GM21367 (cell line): Measurements from ENCODE around the gene TMEM140.
"Not testable (repeated sequence)": the region's sequence is repeated elsewhere in the genome, so short reads cannot be mapped to it uniquely, and the experiment has no call there.

Source experiments
- ATAC-seq: cut with Tn5 transposase; IDR thresholded peaks from one replicate; pipeline ENCODE4 v1.9.1; 2021; ENCODE audit not compliant: unreplicated experiment

The TMEM140 gene

DNA sequence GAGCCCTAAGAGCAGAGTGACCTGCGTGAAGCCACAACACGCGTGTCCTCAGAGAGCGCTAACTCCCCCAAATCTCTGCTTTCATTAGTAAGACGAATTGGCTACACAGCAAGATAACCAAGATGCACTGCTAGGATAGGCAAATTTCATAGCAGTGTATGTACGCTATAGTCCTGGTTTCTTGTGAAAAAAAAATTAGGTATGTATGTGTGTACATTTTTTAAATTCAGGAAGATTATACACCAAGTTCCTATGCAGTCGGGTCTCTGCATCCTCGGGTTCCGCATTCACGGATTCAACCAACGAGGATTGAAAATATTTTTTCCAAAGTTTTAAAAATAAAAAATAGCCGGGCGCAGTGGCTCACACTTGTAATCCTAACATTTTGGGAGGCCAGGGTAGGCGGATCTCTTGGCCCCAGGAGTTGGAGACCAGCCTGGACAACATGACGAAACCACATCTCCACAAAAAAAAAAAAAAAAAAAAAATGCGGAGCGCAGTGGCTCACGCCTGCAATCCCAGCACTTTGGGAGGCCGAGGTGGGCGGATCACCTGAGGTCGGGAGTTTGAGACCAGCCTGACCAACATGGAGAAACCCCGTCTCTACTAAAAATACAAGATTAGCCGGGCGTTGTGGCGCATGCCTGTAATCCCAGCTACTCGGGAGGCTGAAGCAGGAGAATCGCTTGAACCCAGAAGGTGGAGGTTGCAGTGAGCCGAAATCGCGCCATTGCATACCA is 64.2 kb downstream of the TMEM140 start:
- ATAC-seq: not testable (repeated sequence)

DNA sequence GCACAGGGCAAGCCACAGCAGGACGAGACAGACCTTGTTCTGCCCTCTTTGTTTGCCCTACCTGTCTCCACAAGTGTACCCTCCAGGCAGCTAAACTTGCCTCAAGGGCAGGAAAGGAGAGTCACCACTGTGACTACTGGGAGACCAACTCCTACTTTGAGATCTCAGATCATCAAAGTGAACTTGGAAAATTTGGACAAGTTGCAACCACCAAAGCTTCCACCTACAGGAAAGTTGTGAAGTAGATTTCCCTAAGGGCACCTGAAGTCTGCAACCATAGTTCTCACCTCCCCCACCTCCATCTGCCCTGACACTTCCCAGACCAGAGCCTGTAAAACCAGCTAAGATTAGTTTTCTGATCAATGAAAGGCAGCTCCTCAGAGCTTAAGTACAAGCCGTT is 66.0 kb downstream of the TMEM140 start:
- no peak for ATAC-seq

DNA sequence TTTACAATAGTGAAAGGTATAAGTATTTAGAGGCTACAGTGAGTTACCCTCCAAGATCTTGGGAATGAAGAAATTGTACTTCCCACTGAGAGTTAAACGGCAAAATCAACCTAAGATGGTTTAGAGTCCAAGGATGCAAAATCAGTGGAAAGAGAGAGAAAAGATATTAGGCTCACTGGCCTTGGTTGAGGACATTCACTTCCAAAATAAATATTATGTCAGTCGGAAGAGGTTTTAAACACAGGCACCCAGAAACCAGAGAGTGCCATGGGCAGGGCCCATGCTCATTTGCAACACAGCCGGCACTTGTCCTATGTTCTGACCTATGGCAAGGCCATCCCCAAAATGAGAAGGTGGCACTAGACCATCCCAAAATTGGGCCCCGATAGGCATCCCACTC is 67.3 kb downstream of the TMEM140 start:
- no peak for ATAC-seq

DNA sequence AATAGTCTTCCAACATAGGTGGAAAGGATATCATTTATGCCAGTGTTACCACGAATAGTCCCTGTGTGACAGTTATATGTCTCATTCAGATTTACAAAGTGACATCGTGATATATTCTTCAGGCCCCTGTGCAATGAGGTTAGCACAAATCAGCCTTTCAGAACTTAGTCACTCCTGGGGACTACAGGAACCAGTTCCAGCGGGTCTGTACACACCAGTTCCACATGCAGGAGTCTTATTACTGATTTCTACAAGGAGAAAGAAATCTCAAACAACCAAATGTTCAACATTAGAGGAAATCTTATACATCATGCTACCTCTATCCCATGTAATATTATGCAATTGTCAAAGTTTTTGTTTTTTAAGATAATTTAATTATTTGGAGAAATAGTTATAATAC is 67.8 kb downstream of the TMEM140 start:
- ATAC-seq: no peak
